Neural cell (in vitro differentiated cells): ENCODE measurements around the gene F2R. TPM values are rescaled to one million over a fixed set of nuclear protein-coding genes. Genes with fewer than 3 reads are reported as not detected.

ENCODE experiments used
- H2AFZ ChIP-seq: fragments of 200-600, 300-800 bp; sonication (generic), shearing (Covaris generic); 2 replicates; pipeline ENCODE4 v1.6.0; 2014; ENCODE audit warnings: low read depth, mild to moderate bottlenecking, antibody characterized with exemption, low read length, moderate library complexity
- H3F3A ChIP-seq: fragments of 200-600 bp; shearing (Covaris generic); 2 replicates; pipeline ENCODE4 v1.6.1; 2016; ENCODE audit warnings: mild to moderate bottlenecking, moderate library complexity, mixed read lengths, antibody characterized with exemption, low read length; ENCODE audit not compliant: insufficient read depth, poor library complexity, severe bottlenecking
- H3K27ac ChIP-seq: fragments of 200-600, 300-800 bp; sonication (generic), shearing (Covaris generic); 2 replicates; pipeline ENCODE4 v1.5.1; 2014; ENCODE audit warnings: mild to moderate bottlenecking, low read length, moderate library complexity
- H3K27me3 ChIP-seq: fragments of 300-800, 200-600 bp; sonication (generic), shearing (Covaris generic); 2 replicates; pipeline ENCODE4 v1.6.0; 2014; ENCODE audit warnings: mild to moderate bottlenecking, low read depth, low read length, moderate library complexity; ENCODE audit not compliant: insufficient read depth
- H3K36me3 ChIP-seq: fragments of 300-800, 200-600 bp; sonication (generic), shearing (Covaris generic); 2 replicates; pipeline ENCODE4 v1.5.1; 2014; ENCODE audit warnings: mild to moderate bottlenecking, antibody characterized with exemption, low read length, moderate library complexity; ENCODE audit not compliant: insufficient read depth
- H3K4me2 ChIP-seq: fragments of 300-800, 200-600 bp; sonication (generic), shearing (Covaris generic); 2 replicates; pipeline ENCODE4 v1.6.0; 2014; ENCODE audit warnings: mild to moderate bottlenecking, low read length
- H3K4me3 ChIP-seq: fragments of 300-800, 200-600 bp; sonication (generic), shearing (Covaris generic); 2 replicates; pipeline ENCODE4 v1.5.1; 2014; ENCODE audit warnings: mild to moderate bottlenecking, low read length, moderate library complexity
- H3K79me2 ChIP-seq: fragments of 200-600 bp; shearing (Covaris generic); replicated peaks from 2 replicates; pipeline ENCODE4 v1.6.0; 2014; ENCODE audit warnings: mild to moderate bottlenecking, low read length, moderate library complexity; ENCODE audit not compliant: insufficient read depth
- H3K9ac ChIP-seq: fragments of 300-800, 200-600 bp; sonication (generic), shearing (Covaris generic); 2 replicates; pipeline ENCODE4 v1.6.1; 2016; ENCODE audit warnings: mild to moderate bottlenecking, low read length, mixed read lengths
- H3K9me2 ChIP-seq: fragments of 200-600 bp; shearing (Covaris generic); 2 replicates; pipeline ENCODE4 v1.6.1; 2016; ENCODE audit warnings: mild to moderate bottlenecking, low read length, mixed read lengths; ENCODE audit not compliant: insufficient read depth
- H3K9me3 ChIP-seq: fragments of 200-600, 300-800 bp; sonication (generic), shearing (Covaris generic); 2 replicates; pipeline ENCODE4 v1.6.1; 2016; ENCODE audit warnings: mild to moderate bottlenecking, mixed run types, low read length, moderate library complexity, mixed read lengths
- H4K20me1 ChIP-seq: fragments of 200-600 bp; shearing (Covaris generic); 2 replicates; pipeline ENCODE4 v1.6.1; 2016; ENCODE audit warnings: mild to moderate bottlenecking, mixed run types; ENCODE audit not compliant: insufficient read depth
- EP300 ChIP-seq: fragments of 450-650 bp; conservative IDR thresholded peaks from 2 replicates; pipeline ENCODE4 v1.6.1; 2014; ENCODE audit warnings: antibody characterized with exemption, mild to moderate bottlenecking, moderate library complexity; ENCODE audit not compliant: poor library complexity, severe bottlenecking
- EZH2 ChIP-seq: fragments of 200-600, 300-800 bp; shearing (Covaris generic), sonication (generic); IDR thresholded peaks from 2 replicates; pipeline ENCODE4 v1.6.1; 2014; ENCODE audit warnings: antibody characterized with exemption, low read length, borderline replicate concordance, mild to moderate bottlenecking; ENCODE audit not compliant: insufficient read depth, poor library complexity, severe bottlenecking
- MXI1 ChIP-seq: fragments of 450-650 bp; conservative IDR thresholded peaks from 2 replicates; pipeline ENCODE4 v1.6.1; 2014; ENCODE audit warnings: antibody characterized with exemption, mild to moderate bottlenecking; ENCODE audit not compliant: poor library complexity, severe bottlenecking
- POLR2AphosphoS5 ChIP-seq: IDR thresholded peaks from 2 replicates; pipeline ENCODE4 v1.6.1; 2012
- RAD21 ChIP-seq: fragments of 450-650 bp; conservative IDR thresholded peaks from 2 replicates; pipeline ENCODE4 v1.6.1; 2014; ENCODE audit warnings: antibody characterized with exemption, mild to moderate bottlenecking, moderate library complexity
- SMC3 ChIP-seq: fragments of 450-650 bp; conservative IDR thresholded peaks from 2 replicates; pipeline ENCODE4 v1.6.1; 2014; ENCODE audit warnings: antibody characterized with exemption, mild to moderate bottlenecking, moderate library complexity; ENCODE audit not compliant: poor library complexity
- TAF1 ChIP-seq: IDR thresholded peaks from 2 replicates; pipeline ENCODE4 v1.6.1; 2012; ENCODE audit warnings: low read depth
- polyA plus RNA-seq: library from polyadenylated mRNA; depleted of rRNA; stranded (reverse); fragments of >200 nt; gene quantifications from 2 replicates; pipeline ENCODE4 v1.2.3, GENCODE V29; 2014
- TF ChIP-seq, protein P1 (sequence below): IDR thresholded peaks from 2 replicates; pipeline ENCODE4 v1.6.1; 2012; ENCODE audit warnings: borderline replicate concordance
- TF ChIP-seq, protein P2 (sequence below): fragments of 450-650 bp; IDR thresholded peaks from 2 replicates; pipeline ENCODE4 v1.5.1; 2014; ENCODE audit warnings: antibody characterized with exemption, mild to moderate bottlenecking, moderate library complexity; ENCODE audit not compliant: poor library complexity, severe bottlenecking

The F2R gene
- polyA plus RNA-seq, 1 donor from 2014 or later, result 35.9 TPM

DNA sequence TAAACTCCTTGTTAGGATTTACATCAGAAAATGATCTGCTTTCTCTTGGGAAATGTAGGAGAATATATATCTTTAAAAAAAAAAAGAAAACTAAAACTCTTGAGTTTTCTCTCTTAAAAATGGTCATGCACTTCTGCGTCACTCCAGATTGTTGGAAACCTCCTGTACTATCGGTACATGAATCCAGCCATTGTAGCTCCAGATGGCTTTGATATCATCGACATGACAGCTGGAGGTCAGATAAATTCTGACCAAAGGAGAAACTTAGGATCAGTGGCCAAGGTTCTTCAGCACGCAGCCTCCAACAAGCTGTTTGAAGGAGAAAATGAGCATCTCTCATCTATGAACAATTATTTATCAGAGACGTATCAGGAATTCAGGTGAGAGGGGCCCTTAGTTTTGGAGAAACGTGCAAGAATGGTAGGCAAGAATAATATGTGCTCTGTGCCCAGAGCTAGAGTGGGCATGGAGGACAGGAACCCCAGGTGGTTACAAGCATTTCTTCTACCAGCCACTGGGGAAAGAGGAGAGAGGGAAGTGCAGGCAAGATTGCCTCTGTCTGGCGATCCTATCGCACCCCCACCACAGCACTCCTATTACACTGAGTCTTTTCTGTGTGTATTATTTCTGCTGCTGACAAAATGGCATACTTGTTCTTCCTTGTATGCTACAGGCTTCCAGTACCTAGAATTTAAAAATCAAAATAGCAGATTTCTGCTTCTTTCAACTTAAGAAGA lies 41.4 kb upstream of the F2R start:
- H3K9me3 ChIP-seq, result no peaks in the 10 kb centered on the region
- no peak overlapping the region for H3K27ac ChIP-seq
- no peak overlapping the region for H3K9ac ChIP-seq
- no peak overlapping the region for H3K4me2 ChIP-seq
- H2AFZ ChIP-seq, result no peak overlapping the region
- TF ChIP-seq EZH2 (no peak), SMC3 (no peak), MXI1 (no peak), POLR2AphosphoS5 (no peak), EP300 (no peak), RAD21 (no peak)
- TF ChIP-seq, protein P1, sequence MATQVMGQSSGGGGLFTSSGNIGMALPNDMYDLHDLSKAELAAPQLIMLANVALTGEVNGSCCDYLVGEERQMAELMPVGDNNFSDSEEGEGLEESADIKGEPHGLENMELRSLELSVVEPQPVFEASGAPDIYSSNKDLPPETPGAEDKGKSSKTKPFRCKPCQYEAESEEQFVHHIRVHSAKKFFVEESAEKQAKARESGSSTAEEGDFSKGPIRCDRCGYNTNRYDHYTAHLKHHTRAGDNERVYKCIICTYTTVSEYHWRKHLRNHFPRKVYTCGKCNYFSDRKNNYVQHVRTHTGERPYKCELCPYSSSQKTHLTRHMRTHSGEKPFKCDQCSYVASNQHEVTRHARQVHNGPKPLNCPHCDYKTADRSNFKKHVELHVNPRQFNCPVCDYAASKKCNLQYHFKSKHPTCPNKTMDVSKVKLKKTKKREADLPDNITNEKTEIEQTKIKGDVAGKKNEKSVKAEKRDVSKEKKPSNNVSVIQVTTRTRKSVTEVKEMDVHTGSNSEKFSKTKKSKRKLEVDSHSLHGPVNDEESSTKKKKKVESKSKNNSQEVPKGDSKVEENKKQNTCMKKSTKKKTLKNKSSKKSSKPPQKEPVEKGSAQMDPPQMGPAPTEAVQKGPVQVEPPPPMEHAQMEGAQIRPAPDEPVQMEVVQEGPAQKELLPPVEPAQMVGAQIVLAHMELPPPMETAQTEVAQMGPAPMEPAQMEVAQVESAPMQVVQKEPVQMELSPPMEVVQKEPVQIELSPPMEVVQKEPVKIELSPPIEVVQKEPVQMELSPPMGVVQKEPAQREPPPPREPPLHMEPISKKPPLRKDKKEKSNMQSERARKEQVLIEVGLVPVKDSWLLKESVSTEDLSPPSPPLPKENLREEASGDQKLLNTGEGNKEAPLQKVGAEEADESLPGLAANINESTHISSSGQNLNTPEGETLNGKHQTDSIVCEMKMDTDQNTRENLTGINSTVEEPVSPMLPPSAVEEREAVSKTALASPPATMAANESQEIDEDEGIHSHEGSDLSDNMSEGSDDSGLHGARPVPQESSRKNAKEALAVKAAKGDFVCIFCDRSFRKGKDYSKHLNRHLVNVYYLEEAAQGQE, result no peak
- H3K4me3 ChIP-seq, result no peak overlapping the region
- no peaks in the 10 kb centered on the region for H3F3A ChIP-seq
- H4K20me1 ChIP-seq, result no peaks in the 10 kb centered on the region
- H3K27me3 ChIP-seq, result no peaks in the 10 kb centered on the region
- no peaks in the 10 kb centered on the region for H3K36me3 ChIP-seq
- no peaks in the 10 kb centered on the region for H3K9me2 ChIP-seq
- H3K79me2 ChIP-seq, result no peaks in the 10 kb centered on the region

DNA sequence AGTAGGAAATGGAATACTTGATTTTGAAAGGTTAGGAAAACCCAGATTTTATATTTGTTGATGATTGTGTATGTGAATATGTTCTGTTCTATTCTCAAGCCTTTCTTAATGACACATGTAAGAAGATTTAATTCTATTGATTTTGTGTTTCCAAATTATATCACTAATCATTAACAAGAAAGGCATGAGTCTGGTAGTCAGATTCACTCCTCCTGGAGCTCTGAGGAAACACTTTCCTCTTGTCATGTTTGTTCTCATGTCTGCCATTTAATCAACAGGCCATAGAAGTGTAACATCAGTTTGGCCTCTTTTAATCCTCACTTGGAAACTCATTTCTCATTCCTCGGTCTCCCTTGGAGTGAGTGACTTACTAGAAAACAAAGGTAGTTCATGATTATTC lies 40.6 kb upstream of the F2R start:
- Histone ChIP-seq H2AFZ (no peak overlapping the region), H3K27ac (no peak overlapping the region), H3F3A (no peaks in the 10 kb centered on the region), H3K36me3 (no peaks in the 10 kb centered on the region), H4K20me1 (no peaks in the 10 kb centered on the region), H3K4me3 (no peak overlapping the region), H3K4me2 (no peak overlapping the region), H3K9me2 (no peaks in the 10 kb centered on the region), H3K9me3 (no peaks in the 10 kb centered on the region), H3K9ac (no peak overlapping the region), H3K79me2 (no peaks in the 10 kb centered on the region), H3K27me3 (no peaks in the 10 kb centered on the region)
- TF ChIP-seq, protein P1, result no peak
- TF ChIP-seq EZH2 (no peak), POLR2AphosphoS5 (no peak), TAF1 (no peak), SMC3 (no peak), RAD21 (no peak), MXI1 (no peak), EP300 (no peak)
- TF ChIP-seq, protein P2, sequence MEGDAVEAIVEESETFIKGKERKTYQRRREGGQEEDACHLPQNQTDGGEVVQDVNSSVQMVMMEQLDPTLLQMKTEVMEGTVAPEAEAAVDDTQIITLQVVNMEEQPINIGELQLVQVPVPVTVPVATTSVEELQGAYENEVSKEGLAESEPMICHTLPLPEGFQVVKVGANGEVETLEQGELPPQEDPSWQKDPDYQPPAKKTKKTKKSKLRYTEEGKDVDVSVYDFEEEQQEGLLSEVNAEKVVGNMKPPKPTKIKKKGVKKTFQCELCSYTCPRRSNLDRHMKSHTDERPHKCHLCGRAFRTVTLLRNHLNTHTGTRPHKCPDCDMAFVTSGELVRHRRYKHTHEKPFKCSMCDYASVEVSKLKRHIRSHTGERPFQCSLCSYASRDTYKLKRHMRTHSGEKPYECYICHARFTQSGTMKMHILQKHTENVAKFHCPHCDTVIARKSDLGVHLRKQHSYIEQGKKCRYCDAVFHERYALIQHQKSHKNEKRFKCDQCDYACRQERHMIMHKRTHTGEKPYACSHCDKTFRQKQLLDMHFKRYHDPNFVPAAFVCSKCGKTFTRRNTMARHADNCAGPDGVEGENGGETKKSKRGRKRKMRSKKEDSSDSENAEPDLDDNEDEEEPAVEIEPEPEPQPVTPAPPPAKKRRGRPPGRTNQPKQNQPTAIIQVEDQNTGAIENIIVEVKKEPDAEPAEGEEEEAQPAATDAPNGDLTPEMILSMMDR, result no peak
